ENCODE results near the gene SLC12A7.

SLC12A7 gene

GRCh38 chr5:1058988-1059883 is 52.6 kb downstream of the SLC12A7 start:
- DNase-seq: no peak

- DNase-seq: no peak
Measured at GRCh38 chr5:1058083-1058945, 53.5 kb downstream of the SLC12A7 start.

GRCh38 chr5:1057485-1058082 is 54.3 kb downstream of the SLC12A7 start:
- no peak for DNase-seq

GRCh38 chr5:1056611-1057484 is 55.0 kb downstream of the SLC12A7 start:
- DNase-seq: no peak

GRCh38 chr5:1055896-1056610 is 55.8 kb downstream of the SLC12A7 start:
- DNase-seq: no peak

- DNase-seq: no peak
Measured at GRCh38 chr5:1054799-1055775, 56.8 kb downstream of the SLC12A7 start.

GRCh38 chr5:1054018-1054798 is 57.7 kb downstream of the SLC12A7 start:
- no peak for DNase-seq

GRCh38 chr5:1053391-1054017 is 58.4 kb downstream of the SLC12A7 start:
- DNase-seq: no peak

GRCh38 chr5:1052641-1053390 is 59.0 kb downstream of the SLC12A7 start:
- no peak for DNase-seq

- no peak for DNase-seq
Measured at GRCh38 chr5:1052076-1052475, 59.8 kb downstream of the SLC12A7 start.

- no peak for DNase-seq
Measured at GRCh38 chr5:1051366-1051720, 60.5 kb downstream of the SLC12A7 start.

GRCh38 chr5:1050423-1051365 is 61.2 kb downstream of the SLC12A7 start:
- no peak for DNase-seq

- no peak for DNase-seq
Measured at GRCh38 chr5:1048861-1049838, 62.7 kb downstream of the SLC12A7 start.

- DNase-seq: no peak
Measured at GRCh38 chr5:1048162-1048721, 63.6 kb downstream of the SLC12A7 start.

GRCh38 chr5:1047332-1047965 is 64.4 kb downstream of the SLC12A7 start:
- no peak for DNase-seq

Data from NCI-H1417 treated with DMSO at 0.1 percent for 48 hours (cell line).